HG02973 (cell line): Measurements from ENCODE around the gene DGAT2.
"Not testable (repeated sequence)": the region's sequence is repeated elsewhere in the genome, so short reads cannot be mapped to it uniquely, and the experiment has no call there.

Experiments used
- ATAC-seq: cut with Tn5 transposase; IDR thresholded peaks from one replicate; pipeline ENCODE4 v1.9.1; 2021; ENCODE audit warnings: moderate library complexity; ENCODE audit not compliant: unreplicated experiment

Gene DGAT2

GRCh38 chr11:75748729-75749273, 19.8 kb upstream of the DGAT2 start:
- ATAC-seq: not testable (repeated sequence)

- not testable (repeated sequence) for ATAC-seq
Observed at GRCh38 chr11:75754933-75755332, 13.6 kb upstream of the DGAT2 start.

- no peak for ATAC-seq
Observed at GRCh38 chr11:75757651-75758050, 10.9 kb upstream of the DGAT2 start.

- no peak for ATAC-seq
Observed at GRCh38 chr11:75759832-75760231, 8.7 kb upstream of the DGAT2 start.

GRCh38 chr11:75760243-75760642, 8.3 kb upstream of the DGAT2 start:
- no peak for ATAC-seq

GRCh38 chr11:75760710-75761493, 7.7 kb upstream of the DGAT2 start:
- ATAC-seq: no peak

GRCh38 chr11:75762158-75762557, 6.4 kb upstream of the DGAT2 start:
- no peak for ATAC-seq

- no peak for ATAC-seq
Observed at GRCh38 chr11:75762885-75763284, 5.7 kb upstream of the DGAT2 start.

GRCh38 chr11:75763846-75764245, 4.7 kb upstream of the DGAT2 start:
- no peak for ATAC-seq

GRCh38 chr11:75765116-75765515, 3.5 kb upstream of the DGAT2 start:
- no peak for ATAC-seq

- no peak for ATAC-seq
Observed at GRCh38 chr11:75766443-75767227, 1.9 kb upstream of the DGAT2 start.

GRCh38 chr11:75767228-75767572, 1.4 kb upstream of the DGAT2 start:
- ATAC-seq: no peak

- no peak for ATAC-seq
Observed at GRCh38 chr11:75767793-75768111, 826 bp upstream of the DGAT2 start.

- no peak for ATAC-seq
Observed at GRCh38 chr11:75768909-75769771, 562 bp downstream of the DGAT2 start.

- ATAC-seq: no peak
Observed at GRCh38 chr11:75770102-75770501, 1.5 kb downstream of the DGAT2 start.

- ATAC-seq: no peak
Observed at GRCh38 chr11:75771646-75772410, 3.2 kb downstream of the DGAT2 start.

GRCh38 chr11:75773595-75774353, 5.2 kb downstream of the DGAT2 start:
- peak; percentile 79 for ATAC-seq

- no peak for ATAC-seq
Observed at GRCh38 chr11:75775056-75775455, 6.5 kb downstream of the DGAT2 start.

GRCh38 chr11:75776546-75776945, 8.0 kb downstream of the DGAT2 start:
- ATAC-seq: no peak
